GM18873 (cell line): Measurements from ENCODE around the gene RTN4IP1.
"Not testable (repeated sequence)": the region's sequence is repeated elsewhere in the genome, so short reads cannot be mapped to it uniquely, and the experiment has no call there.

ENCODE experiments used
- ATAC-seq: cut with Tn5 transposase; IDR thresholded peaks from one replicate; pipeline ENCODE4 v1.9.1; 2021; ENCODE audit warnings: mild to moderate bottlenecking, moderate library complexity, moderate number of reproducible peaks; ENCODE audit not compliant: unreplicated experiment, low FRiP score

RTN4IP1 gene

GRCh38 chr6:106588937-106589336, 40.4 kb downstream of the RTN4IP1 start:
- not testable (repeated sequence) for ATAC-seq

- no peak for ATAC-seq
Observed at GRCh38 chr6:106586815-106587415, 42.4 kb downstream of the RTN4IP1 start.

- no peak for ATAC-seq
Observed at GRCh38 chr6:106581468-106581867, 47.8 kb downstream of the RTN4IP1 start.

- ATAC-seq: no peak
Observed at GRCh38 chr6:106579281-106579680, 50.0 kb downstream of the RTN4IP1 start.

DNA sequence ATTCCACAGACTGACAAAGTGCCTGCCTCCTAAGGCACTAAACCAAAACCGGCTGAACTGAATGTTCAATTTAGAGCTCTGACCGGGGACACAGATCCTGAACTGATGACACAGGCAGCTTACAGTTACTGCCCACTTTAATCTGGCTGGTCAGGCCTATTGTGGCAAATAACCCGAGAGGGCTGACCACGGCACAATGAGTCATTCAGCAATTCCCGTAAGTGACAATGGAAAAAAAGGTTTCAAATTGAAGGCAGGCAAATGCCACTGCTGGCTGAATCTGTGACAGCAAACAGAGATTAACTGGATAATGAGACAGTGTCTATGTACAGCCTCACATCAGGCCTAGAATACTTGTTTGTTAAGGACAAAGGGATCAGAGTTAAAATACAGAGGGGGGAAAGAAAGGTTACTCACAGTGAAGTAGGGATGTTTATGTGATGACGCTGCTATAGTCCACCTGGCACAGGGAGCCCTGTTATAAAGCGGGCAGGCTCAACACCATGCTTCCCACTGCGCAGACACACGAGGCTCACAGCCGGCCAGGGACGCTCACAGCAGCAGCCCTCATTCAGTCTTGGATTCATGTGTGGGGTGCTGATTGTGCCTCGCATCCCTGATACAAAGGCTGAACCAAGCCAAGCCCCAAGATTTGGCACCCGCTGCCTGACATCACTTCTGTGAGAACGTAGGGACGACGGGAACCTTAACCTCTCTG, 54.4 kb downstream of the RTN4IP1 start:
- no peak for ATAC-seq

- ATAC-seq: no peak
Observed at GRCh38 chr6:106572875-106573585, 56.3 kb downstream of the RTN4IP1 start.

GRCh38 chr6:106572436-106572835, 56.9 kb downstream of the RTN4IP1 start:
- no peak for ATAC-seq

DNA sequence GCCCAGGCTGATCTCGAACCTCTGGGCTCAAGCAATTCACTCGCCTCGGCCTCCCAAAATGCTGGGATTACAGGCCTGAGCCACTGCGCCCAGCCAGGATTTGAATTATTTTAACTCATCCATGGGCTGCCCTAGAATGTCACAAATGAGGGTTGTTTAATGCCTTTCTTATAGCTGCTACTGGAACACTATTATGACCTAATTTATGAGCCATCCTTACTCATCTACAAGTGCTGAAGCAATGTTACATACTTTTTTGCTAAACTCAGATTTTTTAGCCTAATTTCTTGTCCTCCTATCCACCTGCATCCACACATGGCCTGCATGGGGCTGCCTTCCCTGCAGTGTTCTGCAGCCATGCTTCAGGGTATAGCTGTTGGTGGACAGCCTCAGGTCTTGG, 59.9 kb downstream of the RTN4IP1 start:
- no peak for ATAC-seq

GRCh38 chr6:106568530-106568929, 60.8 kb downstream of the RTN4IP1 start:
- no peak for ATAC-seq

GRCh38 chr6:106564476-106564875, 64.8 kb downstream of the RTN4IP1 start:
- no peak for ATAC-seq

GRCh38 chr6:106563614-106564013, 65.7 kb downstream of the RTN4IP1 start:
- no peak for ATAC-seq

- no peak for ATAC-seq
Observed at GRCh38 chr6:106561686-106562405, 67.5 kb downstream of the RTN4IP1 start.

DNA sequence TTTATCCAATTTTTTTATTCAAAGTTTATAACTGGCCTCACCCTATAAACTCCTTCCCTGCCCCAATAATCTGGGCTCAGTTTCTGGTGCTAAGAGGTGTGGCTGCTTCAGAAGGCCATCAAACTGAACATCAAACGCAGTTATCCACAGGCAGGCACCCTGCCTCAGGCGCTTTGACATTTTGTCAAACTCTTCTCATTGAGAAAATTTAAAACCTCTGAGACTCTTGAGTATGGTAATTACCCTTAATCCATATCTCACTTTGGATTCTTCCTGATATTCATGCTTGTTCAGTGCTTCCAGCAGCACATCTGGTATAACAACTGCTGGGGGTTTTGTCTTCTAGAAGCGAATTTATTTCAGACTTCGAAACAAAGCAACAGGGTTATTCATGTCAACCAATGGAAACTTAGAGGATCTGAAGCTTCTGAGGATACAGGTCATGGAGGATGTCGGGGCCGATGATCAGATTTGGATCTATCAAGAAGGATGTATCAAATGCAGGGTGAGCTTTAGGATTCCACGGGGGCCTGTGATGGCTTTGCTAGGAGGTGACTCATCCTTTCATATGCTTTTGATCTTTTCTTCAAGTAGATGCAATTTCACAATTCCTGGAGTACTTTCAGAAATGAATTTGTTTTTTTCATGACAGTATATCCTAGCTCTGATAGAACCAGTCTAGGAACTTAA, 68.2 kb downstream of the RTN4IP1 start:
- ATAC-seq: no peak

DNA sequence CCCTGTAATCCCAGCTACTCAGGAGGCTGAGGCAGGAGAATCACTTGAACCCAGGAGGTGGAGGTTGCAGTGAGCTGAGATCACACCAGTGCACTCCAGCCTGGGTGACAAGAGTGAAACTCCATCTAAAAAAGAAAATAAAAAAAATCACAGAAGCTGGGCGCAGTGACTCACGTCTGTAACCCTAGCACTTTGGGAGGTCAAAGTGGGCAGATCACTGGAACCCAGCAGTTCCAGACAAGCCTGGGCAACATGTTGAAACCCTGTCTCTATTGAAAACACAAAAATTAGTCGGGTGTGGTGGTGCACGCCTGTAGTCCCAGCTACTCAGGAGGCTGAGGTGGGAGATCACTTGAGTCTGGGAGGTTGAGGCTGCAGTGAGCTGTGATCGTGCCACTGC, 69.6 kb downstream of the RTN4IP1 start:
- ATAC-seq: not testable (repeated sequence)

DNA sequence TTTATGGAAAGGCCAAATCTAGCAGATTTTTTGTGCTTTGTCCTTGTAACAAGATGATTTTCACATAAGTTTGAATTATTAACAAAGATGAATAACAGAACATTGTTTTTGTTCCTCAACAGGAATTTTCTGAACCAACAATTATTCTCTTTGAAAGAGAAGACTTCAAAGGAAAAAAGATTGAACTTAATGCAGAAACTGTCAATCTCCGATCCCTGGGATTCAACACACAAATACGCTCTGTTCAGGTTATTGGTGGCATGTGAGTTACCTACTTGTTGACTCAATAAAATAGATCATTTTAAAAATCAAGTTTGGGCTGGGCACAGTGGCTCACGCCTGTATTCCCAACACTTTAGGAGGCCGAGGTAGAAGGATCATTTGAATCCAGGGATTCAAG, 70.9 kb downstream of the RTN4IP1 start:
- no peak for ATAC-seq

- no peak for ATAC-seq
Observed at GRCh38 chr6:106557837-106558236, 71.5 kb downstream of the RTN4IP1 start.

DNA sequence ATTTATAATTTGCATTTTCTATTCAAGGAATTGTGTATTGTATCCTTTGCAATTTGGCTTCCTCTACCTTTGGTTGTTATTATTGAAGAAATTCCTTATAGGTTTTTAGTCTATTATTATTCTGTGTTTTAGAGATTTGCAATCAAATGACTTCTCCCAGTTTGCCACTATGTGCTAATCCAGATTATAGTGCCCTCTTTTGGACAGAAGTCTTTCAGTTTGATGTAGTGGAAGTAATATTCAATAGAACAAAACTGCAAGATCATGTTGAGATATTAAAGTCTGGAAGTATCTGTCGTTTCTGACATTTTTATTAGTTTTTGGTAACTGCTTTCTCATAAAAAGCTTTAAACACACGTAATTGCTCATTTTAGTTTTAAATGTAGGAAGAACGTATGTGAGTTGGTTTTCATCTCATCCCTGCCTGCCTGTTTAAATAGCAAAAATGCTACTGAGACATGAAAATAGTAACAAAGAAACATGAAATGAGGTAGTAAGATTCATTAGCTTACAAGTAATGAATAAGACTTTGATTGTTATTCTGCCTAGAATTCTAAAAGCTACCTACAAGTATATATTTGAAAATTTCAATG, 72.8 kb downstream of the RTN4IP1 start:
- no peak for ATAC-seq

- ATAC-seq: no peak
Observed at GRCh38 chr6:106555767-106556166, 73.5 kb downstream of the RTN4IP1 start.

GRCh38 chr6:106553440-106553839, 75.9 kb downstream of the RTN4IP1 start:
- no peak for ATAC-seq

GRCh38 chr6:106551155-106551554, 78.1 kb downstream of the RTN4IP1 start:
- no peak for ATAC-seq
